Activated CD4-positive, alpha-beta T cell treated with anti-CD3 and anti-CD28 coated beads, Interleukin-2, amount 50 U/mL, for 16 hours (primary cell): ENCODE results near the gene SLC2A10.

ENCODE experiments used
- DNase-seq: peaks from one replicate; pipeline ENCODE4 v3.0.0-alpha.2; 2020

The SLC2A10 gene

DNA sequence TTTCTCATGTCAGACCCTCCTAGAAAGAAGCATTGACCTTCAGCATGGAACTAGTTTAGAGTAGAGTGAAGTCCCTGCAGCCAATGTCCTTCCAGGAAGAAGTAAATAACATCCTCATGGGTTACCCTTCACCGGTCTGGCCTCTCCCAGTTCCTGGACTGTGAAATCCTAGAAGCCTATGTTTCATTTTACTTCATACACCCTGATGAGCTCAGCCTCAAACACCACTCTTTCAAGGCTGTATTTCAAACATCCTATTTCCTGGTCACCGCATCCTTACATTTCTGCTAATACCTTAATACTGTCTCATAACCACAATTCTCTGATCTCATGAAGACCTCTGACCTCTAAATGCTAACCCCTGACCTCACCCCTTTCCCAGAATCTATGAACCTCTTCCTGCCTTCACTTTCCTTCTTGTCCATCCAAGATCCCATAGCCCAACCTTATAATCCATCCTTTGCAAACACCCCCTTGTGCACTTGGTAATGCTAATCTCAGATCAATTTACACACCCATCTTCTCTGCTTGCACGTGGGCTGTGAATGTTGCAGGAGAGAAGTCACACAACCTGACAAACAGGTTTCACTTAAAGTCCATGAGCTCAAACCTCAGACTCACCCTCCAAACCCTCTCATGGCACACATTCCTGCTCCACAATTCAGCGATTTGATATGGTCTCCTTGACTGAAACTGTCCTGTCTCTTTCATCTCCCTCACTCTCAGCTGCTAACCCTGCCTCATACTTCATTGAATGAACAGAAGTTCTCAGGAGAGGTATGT, 30.2 kb downstream of the SLC2A10 start:
- DNase-seq: no peak

DNA sequence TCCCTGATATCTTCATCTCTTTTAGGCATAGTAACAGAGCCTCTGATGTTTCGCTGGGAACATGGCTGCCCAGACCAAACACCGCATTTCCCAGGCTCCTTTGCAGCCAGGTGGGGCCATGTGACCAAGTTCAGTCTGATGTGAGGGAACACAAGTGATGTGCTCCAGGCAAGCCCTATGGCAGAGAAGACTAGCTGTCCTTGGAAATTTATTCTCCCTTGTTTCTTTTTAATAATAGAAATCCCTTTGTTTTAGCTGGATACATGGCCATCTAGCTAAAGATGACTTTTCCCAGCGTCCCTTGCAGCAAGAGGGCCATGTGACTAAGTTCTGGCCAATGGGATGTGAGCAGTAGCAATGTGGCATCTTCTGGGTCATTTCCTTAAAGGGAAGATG, 30.8 kb downstream of the SLC2A10 start:
- no peak for DNase-seq

DNA sequence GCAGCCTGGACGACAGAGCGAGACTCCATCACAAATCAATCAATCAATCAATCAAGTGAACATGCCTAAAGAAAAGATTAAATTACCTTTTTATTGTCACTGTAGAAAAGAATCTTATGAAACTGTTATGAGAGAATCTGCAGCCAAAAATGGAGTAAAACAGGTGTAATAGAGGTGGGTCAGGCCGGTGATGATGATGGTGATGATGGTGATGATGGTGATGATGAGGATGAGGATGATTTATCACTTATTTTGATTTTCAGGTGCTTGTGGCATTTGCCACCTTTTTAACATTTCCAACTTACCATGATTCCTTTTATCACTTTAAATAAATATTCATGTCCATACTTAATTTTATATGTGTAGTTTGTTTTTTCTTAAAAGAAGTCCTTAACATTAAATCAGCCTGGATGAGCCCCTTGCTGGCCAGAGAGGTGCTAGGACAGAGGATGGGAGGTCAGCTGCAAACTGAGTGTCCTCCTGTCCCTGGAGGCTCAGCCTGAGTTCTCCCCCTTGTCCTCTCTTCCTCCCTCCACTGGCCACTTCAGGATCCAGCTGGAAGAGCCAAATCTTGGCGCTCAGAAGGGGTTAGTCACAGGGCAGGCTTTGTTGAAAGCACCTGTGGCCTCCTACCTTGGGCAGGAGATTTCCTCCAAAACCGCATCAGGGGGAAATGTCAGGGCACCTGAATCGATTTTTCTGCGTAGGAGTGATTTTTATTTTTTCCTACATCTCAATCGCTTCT, 32.6 kb downstream of the SLC2A10 start:
- no peak for DNase-seq

DNA sequence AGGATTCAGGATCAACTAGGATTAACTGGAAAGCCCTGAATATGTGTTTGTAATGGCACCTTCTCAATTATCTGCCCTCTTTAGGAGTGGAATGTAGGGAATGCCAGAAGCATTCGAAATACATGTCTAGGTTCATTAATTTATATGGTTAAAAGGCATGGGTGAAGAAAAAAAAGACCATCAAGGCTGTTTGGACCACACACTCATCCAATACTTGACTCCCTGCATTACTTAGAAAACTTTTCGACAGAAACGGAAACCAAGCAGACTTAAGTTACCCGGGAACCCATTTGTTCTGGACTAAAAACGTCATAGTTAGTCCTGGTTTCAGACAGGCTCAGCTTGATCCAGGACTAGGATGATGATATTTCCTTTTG, 33.2 kb downstream of the SLC2A10 start:
- no peak for DNase-seq

DNA sequence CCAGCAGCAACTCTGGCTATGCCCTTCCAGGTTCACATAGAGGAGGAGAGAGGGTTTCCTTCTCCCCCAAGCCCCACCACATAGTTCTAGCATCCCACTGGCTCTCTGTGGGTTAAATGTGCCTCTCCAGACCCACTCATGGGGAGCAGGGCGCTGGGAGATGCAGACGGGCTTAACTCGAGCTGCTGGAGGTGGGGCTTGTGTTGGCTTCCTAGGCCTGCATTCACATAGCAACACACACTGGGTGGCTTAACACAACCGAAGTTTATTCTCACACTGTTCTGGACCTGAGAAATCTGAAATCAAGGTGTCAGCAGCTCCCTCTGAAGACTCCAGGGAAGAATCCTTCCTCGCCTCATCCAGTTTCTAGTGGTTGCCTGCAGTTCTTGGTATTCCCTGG, 33.6 kb downstream of the SLC2A10 start:
- DNase-seq: no peak

DNA sequence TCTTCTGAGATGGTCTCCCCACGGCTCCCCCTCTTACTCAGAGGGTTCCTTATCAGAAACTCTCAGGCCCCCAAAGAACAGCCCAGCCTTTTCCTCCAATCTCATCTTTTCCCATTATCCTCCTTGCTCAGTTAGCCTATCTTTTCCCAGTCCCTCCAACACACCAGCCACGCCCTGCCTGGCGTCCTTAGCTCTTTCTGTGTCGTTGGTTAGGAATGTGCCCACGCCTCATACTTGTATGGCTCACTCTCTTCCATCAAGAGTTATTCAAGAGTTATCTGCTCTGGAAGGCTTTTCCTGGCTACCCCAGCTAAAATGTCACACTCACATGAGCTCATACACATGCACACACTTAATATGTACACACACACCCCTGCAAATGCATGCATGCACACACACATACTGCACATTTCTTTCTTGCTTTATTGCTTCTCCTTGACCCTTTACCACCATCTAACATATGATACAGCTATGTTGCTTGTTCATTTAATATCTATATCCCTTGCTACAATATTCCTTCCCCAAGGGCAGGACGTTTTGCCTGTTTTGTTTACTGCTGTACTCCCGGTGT, 37.6 kb downstream of the SLC2A10 start:
- DNase-seq: no peak

DNA sequence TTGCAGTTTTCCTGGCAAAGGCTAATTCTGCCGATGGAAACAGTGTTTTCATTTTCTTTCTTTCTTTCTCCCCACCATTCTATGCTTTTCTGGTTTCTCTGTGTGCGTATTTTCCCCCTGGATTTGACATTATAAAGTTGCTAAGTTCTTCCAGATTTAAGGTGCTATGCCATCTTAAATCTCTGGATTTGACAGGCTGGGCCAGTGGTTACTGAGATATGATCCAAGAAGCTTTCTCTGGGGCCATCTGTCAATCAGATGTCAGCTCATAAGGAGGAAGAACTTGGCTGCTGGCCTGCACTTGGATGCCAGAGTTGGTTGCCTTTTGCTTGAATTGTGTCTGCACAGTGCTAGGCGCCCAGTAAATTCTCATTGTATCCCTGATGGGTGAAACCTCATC, 39.7 kb downstream of the SLC2A10 start:
- no peak for DNase-seq

DNA sequence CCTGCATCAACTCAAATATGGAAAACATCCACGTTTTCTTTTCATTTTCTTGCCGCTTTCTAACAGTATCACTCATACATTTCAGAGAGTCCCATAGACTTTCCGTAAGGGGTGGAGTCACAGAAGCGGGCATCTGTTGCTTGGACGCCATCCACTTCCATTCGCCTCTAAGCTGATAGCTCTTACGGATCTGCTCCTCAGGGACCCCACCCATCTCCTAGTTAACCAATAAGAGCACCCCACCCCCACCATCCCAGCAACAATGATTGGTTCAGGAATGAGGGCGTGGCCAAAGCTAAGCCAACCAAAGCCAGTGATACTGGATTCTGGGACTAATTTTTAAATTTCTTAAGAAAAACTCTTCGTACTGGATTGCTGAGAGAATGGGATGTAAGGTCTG, 42.4 kb downstream of the SLC2A10 start:
- DNase-seq: no peak

DNA sequence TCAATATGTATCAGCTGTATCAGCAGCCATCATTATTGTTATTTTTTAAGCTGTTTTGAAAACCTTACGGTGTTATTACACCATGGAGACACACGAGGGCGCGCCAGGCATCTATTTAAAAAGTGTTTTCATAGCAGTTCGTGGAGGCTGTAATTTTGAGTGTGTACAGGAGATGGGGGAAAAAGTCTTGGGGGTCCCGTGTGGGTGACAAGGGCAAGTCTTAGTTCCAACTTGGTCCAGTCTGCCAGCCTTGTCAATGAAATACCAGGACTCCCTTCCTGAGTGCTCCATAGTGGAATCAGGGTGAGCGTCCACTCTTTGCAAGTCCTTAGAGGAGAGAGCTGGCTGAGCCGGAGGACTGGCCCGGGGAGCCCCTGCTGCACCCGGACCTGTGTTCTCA, 43.3 kb downstream of the SLC2A10 start:
- DNase-seq: peak; percentile 57

DNA sequence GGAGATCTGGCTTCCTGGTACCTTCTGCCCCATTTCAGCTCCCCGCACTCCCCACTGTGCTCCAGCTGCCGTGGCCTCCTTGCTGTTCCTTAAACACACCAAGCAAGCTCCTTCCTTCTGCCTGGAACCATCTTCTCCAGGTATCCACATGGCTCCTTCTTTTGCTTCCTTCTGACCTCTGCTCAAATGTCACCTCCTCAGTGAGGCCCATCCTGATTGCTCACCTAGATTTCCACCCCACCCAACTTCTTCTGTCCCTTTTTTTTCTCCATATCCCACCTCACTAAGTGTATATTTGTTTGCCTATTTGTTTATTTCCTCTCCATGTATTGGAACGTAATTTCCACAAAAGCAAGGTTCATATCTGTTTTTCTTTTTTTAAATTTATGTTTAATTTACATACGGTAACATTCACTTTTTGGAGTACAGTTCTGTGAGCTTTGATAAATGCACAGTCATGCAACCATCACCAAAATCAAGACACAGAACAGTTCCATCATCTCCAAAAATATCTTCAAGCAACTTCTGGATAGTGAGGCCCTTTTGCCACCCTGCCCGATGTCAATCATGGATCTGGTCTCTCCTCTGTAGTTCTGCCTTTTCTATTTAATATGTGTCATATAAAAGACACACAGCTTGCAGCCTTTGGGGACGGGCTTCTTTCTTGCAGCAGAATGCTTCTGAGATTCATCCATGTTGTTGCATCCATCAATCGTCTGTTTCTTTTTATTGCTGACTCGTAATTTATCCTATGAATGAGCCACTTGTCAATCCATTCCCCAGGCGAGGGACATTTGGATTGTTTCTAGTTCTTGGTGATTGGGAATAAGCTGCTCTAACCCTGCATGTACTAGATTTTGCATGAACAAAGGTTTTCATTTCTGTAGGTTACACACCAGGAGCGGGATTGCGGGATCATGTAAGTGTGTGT, 46.3 kb downstream of the SLC2A10 start:
- no peak for DNase-seq

DNA sequence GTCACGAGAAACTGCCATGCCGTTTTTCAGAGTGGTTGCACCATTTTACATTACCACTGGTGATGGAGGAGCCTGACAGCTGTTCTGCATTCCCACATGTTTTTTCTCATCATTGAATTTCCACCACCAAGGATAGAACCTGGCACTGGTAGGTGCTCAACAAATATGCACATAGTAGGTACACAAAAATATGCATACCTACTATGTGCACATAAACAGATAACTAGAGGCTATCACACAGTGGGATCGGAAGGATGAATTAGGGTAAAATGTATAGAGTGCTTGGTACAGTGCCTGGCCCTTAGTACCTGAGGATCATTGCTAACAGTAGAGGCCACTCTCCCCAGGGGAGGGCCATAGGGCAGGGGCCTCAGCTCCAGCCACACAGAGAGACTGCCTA, 47.0 kb downstream of the SLC2A10 start:
- no peak for DNase-seq

DNA sequence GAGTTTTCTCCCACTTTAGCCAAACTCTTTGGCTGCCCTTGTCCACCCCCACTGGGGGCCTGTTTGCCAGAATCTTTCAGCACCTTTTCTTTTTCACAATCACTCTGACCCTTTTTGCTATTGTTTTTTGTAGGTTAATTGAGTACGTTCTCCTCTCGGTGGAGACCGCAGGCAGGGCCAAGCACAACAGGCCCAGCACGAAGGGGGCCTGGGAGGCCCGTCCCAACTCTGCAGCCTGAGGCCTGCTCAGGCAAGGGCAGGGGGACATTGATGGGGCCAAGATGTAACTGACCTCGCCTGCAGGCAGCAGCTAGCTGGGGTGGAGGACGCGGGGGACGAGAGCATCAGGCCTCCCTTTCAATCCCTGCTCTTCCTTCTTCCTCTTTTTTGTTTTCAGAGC, 47.7 kb downstream of the SLC2A10 start:
- DNase-seq: no peak

DNA sequence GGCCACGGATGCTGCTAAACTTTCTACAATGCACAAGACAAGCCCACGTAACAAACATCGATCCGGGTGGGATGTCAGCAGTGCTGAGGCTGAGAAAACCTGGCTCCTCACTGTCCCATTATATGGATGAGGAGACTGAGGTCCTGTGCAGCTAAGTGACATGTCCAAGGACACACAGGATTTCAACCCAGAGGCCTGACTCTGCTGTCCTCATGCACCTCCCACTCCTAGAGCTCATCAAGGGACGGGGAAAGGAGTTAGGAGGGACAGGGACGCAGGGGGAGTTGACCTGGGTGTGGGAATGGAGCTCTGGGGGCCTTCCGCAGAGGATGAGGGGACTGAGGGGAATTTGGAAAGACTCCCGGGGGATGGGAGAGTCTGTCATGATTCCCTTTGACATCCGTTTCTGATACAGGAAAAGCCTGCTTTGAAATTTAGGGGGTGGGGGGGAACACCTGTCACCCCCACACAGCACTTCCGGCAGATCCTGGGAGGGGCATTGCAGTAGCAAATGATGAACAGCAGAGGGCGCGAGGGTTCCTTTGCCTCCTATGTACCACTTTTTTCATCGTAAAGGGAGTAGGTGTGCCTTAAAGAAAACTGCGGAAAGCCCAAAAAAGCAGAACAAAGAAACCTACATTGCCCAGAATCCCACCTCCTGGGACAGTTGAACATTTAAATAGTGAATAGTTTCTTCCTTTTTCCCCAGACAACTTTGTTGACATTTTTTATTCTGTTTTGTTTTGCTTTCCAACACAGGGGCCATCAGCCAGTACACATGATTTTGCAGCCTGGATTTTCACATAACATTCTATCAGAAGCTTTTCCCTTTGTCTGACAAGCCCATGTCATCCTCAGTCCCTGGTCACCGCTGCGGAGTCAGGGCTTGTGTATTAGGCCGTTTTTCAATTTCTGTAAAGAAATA, 48.6 kb downstream of the SLC2A10 start:
- DNase-seq: peak; percentile 66

DNA sequence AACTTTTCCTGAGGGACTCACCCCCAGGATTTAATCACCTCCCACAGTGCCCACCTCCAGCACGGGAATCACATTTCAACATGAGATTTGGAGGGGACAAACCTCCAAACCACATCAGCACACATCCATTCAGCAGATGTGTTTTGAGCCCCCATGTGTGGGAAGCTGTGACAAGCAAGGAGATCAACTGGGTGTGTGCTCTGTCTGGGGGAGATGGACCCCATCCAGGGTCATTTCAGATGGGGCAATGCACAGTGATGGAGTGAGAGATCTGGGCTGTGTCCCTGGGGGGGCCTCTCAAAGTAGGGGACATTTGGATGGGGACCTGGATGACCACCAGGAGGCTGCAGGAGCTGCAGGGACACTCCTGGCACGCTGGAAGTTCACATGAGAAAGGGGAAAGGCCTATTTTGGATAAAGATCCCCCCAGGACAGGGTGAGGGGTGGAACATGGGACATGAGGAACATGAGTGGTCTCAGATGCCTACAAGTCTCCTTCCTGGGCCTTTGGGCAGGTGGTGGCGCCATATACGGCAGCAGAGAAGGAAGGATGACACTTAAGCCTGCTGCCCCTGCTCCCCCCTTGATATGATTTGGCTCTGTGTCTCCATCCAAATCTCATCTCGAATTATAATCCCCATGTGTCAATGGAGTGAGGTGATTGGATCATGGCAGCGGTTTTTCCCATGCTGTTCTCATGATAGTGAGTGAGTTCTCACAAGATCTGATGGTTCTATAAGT, 49.6 kb downstream of the SLC2A10 start:
- no peak for DNase-seq

DNA sequence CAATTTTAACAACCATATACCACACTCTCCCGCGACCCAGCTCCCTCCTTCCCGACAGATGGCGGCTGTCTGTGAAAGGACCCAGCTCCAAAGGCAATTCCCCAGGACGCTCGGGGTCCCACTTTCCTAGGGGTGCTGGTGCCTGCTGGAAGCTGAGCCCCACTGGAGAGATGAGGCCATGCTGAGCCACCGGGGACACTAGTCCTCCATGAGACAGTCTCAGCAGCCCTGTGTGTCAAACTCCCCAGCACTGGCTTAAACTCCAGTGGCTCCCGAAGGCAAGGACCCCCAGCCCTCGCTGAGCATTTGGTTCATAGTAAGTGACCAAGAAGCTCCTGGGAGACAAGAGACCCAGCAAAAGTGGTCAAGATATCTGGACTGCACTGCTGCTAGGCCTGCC, 52.1 kb downstream of the SLC2A10 start:
- no peak for DNase-seq

DNA sequence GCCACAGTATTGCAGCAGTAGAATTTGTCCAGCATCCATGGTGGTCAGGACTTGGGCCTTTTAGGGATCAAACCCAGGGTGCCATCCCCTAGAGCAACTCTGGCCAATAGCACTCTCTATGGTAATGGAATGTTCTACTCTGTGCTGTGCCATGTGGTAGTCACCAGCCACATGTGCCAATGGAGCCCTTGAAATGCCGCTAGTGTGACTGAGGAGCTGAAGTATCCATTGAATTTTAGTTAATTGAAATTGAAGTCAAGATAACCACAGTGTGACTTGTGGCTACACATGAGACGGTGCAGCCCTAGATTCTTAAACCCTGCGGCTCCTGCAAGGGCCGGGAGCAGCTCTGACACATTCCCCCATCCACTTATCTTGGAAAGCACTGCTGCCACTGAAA, 54.6 kb downstream of the SLC2A10 start:
- no peak for DNase-seq

DNA sequence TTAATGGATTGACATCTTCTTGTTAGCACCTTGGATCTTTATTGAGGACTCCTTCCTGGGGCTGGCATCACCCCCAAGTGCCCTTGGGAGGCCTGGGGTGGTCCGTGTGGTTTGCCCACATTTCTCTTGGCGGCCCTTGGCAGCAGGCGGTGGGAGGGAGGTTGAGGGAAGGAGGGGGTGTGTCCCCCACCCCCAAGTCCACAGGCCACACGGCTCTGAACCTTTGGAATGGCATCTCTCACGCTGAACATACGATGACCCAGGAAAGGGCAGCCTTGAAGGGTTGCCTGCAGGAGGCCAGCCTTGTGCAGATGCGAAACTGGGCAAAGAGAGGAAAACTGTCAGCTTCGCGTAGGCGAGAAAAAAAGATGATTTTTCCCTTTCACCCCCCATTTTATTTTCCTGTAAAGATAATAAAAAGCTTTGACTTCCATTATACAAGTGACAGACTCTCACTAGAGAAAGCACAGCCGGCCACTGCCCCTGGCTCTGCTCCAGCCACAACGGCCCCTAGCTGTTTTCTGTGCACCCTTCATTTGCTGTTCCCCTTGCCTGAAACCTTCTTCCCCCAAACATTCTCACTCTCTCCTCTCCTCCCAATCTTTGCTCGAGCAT, 56.2 kb downstream of the SLC2A10 start:
- no peak for DNase-seq

DNA sequence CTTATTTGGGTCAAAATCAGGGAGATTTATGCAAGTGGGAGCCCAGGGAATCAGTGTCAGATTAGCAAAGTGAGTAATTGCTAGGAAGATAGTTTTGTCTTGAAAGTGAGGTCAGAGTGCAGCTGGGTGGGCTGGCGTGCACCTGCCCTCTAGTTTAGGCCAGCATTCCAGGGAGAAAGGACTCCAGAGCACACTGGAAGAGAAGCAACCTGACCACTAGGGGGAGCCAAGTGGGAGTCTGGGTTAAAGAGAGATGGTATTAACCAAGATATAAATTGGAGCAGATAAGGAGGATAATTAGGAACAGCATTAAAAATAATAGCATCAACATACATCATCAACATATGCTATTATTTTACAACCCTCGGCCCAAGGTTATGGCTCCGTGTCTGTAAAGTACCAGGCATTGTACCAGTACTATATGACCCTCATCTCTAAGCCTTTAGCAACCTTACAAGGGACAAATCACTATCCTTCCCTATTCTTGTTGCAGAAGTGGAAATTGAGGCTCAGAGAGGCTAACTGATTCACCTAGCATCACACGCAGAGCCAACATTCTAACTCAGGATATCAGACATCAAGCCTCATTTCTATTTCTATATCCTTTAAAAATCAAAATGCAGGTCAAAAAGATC, 57.8 kb downstream of the SLC2A10 start:
- DNase-seq: peak; percentile 27

DNA sequence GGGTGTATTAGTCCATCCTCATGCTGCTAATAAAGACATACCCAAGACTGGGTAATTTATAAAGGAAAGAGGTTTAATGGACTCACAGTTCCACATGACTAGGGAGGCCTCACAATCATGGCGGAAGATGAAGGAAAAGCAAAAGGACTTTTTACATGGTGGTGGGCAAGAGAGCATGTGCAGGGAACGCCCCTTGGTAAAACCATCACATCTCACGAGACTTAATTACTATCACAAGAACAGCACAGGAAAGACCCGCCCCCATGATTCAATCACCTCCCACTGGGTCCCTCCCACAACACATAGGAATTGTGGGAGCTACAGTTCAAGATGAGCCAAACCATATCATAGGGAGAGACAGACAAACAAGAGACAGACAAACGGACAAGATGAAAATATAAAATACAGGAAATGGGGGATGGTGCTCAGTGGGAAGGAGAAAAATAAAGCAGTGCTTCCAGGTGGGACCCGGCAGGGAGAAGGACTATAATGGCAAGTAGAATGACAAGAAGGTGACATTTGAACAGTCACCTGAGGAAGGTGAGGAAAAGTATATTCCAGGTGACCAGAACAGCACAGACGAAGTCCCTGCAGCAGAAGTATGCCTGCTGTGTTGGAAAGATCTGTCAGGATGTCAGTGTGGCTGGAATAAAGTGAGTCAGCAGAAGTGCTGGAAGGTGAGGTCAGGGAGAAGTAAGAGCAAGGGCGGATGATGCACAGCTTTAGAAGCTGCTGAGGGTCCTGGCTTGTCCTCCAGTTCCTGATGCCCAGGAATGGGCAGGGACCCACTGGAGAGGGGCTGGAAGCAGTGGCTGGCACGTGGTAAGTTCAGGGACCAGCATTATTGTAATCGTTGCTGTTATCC, 61.1 kb downstream of the SLC2A10 start:
- no peak for DNase-seq
